ENCODE results near the gene TDO2.
"Not testable (repeated sequence)": the region's sequence is repeated elsewhere in the genome, so short reads cannot be mapped to it uniquely, and the experiment has no call there.

TDO2 gene

GRCh38 chr4:155907556-155907955, 4.1 kb downstream of the TDO2 start:
- no peak for DNase-seq (ENCODE audit: low spot score)

- no peak for DNase-seq (ENCODE audit: low spot score)
Observed at GRCh38 chr4:155908187-155909139, 5.0 kb downstream of the TDO2 start.

GRCh38 chr4:155909615-155910226, 6.2 kb downstream of the TDO2 start:
- no peak for DNase-seq (ENCODE audit: low spot score)

- no peak for DNase-seq (ENCODE audit: low spot score)
Observed at GRCh38 chr4:155911905-155912304, 8.4 kb downstream of the TDO2 start.

- DNase-seq (ENCODE audit: low spot score), result no peak
Observed at GRCh38 chr4:155914782-155915181, 11.3 kb downstream of the TDO2 start.

- no peak for DNase-seq (ENCODE audit: low spot score)
Observed at GRCh38 chr4:155921597-155921996, 18.1 kb downstream of the TDO2 start.

- no peak for DNase-seq (ENCODE audit: low spot score)
Observed at GRCh38 chr4:155924637-155925036, 21.1 kb downstream of the TDO2 start.

- no peak for DNase-seq (ENCODE audit: low spot score)
Observed at GRCh38 chr4:155929833-155930232, 26.3 kb downstream of the TDO2 start.

GRCh38 chr4:155930330-155930729, 26.8 kb downstream of the TDO2 start:
- no peak for DNase-seq (ENCODE audit: low spot score)

- DNase-seq (ENCODE audit: low spot score), result no peak
Observed at GRCh38 chr4:155931634-155932033, 28.1 kb downstream of the TDO2 start.

GRCh38 chr4:155934634-155935033, 31.1 kb downstream of the TDO2 start:
- DNase-seq (ENCODE audit: low spot score), result not testable (repeated sequence)

- no peak for DNase-seq (ENCODE audit: low spot score)
Observed at GRCh38 chr4:155935389-155935986, 32.0 kb downstream of the TDO2 start.

GRCh38 chr4:155941085-155941790, 37.7 kb downstream of the TDO2 start:
- DNase-seq (ENCODE audit: low spot score), result no peak

GRCh38 chr4:155941820-155942219, 38.3 kb downstream of the TDO2 start:
- DNase-seq (ENCODE audit: low spot score), result no peak

GRCh38 chr4:155943605-155944291, 40.3 kb downstream of the TDO2 start:
- DNase-seq (ENCODE audit: low spot score), result no peak

GRCh38 chr4:155944516-155944915, 41.0 kb downstream of the TDO2 start:
- DNase-seq (ENCODE audit: low spot score), result no peak

- DNase-seq (ENCODE audit: low spot score), result no peak
Observed at GRCh38 chr4:155946486-155946885, 43.0 kb downstream of the TDO2 start.

GRCh38 chr4:155948541-155948940, 45.0 kb downstream of the TDO2 start:
- DNase-seq (ENCODE audit: low spot score), result no peak

GRCh38 chr4:155950461-155950860, 47.0 kb downstream of the TDO2 start:
- no peak for DNase-seq (ENCODE audit: low spot score)

- DNase-seq (ENCODE audit: low spot score), result no peak
Observed at GRCh38 chr4:155952501-155952901, 49.0 kb downstream of the TDO2 start.

Data from AG08396 (cell line).